Renal cortex interstitium (tissue), 11 donors: Measurements from ENCODE around the gene FSD1. TPM values are rescaled to one million over a fixed set of nuclear protein-coding genes. Genes with fewer than 3 reads are reported as not detected.

Experiments used
- DNase-seq, 11 donors: peaks; one replicate each; pipeline ENCODE4 v3.0.0-alpha.2; 2013; ENCODE audit warnings: low read depth in 9 of 11, low spot score in 4 of 11; ENCODE audit errors: extremely low read depth in 1 of 11
- polyA plus RNA-seq, 3 donors: library from polyadenylated mRNA; unstranded; fragments of 120-200 nt; gene quantifications; one replicate each; pipeline ENCODE4 v1.2.1, GENCODE V29; 2013; ENCODE audit not compliant: insufficient read length in 3 of 3

FSD1 gene
- polyA plus RNA-seq, 3 donors, result 5.6 to 8.7 (median 6.9) TPM

DNA sequence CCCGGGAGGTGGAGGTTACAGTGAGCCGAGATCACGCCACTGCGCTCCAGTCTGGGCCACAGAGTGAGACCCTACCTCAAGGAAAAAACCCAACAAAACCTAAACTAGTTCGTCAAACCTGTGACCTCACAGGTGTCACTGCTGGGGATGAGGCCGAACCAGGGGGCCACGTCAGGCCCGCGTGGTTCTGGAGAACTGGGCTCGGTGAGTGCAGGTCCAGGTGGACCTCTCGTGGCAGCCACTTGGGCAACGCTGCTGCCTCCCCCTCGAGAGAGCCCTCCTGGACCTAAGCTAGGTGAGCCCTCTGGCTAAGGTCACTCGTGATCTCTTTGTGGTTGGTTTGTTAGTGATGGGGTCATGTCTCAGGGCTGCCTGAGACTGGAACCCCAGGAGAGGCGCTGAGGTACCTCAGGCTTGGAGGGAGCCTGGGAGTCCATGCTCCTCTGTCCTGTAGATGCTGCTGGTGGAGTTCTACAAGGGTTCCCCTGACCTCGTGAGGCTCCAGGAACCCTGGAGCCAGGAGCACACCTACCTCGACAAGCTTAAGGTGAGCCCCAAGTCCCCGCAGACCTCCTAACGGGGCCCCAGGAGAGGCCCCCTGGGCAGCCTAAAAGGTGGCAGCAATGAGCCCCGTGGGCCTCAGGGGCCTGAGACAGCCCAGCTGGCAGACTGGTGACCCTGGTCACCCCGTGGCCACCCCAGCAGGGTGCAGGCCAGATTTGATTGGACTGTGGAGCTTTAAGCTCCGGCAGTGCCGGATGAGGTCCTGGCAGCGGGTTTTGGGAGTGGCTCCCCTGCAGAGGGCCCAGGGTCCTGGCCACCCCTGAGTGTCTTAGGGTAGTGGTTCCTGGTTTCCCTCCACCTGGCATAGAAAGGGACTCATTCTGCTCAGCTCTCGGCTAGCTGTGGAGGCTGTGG is 54.6 kb downstream of the FSD1 start:
- no peak for DNase-seq

DNA sequence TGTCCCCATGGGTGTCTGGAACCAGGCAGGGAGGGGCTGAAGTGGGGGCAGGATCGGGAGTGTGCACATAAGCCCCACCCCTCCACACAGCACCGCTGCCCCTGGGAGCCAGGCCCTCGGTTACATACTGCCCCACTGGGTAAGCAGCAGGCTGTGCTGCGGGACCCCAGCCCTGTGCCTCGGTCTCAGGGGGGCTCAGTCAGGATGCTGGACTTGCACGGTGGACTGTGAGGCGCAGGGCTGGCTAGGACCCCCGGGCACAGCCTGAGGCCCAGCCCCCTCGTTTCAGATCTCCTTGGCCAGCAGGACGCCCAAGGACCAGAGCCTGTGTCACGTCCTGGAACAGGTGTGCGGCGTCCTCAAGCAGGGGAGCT is 55.2 kb downstream of the FSD1 start:
- no peak for DNase-seq

DNA sequence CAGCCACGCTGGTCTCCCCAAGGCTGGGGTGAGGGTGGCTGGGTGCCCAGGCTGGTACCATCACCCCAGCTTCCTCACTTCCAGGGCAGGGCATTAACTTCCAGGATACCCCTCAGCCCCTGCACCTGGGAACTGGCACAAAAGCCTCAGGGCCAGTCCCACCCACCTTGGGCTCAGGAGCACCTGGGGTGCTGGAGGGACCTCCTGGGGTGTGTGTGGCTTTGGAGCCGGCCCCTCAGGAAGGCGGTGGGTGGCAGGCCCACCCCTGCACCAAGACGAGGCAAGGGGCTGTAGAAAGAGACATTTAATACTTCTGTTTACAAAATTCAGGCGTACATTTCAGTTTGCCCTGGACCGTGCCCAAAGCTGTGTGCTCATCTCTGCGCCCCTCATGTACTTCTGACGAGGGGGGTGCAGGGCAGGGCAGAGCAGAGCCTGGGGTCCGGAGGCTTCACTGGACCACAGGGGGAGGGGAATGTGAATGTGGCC is 55.7 kb downstream of the FSD1 start:
- no peak for DNase-seq

DNA sequence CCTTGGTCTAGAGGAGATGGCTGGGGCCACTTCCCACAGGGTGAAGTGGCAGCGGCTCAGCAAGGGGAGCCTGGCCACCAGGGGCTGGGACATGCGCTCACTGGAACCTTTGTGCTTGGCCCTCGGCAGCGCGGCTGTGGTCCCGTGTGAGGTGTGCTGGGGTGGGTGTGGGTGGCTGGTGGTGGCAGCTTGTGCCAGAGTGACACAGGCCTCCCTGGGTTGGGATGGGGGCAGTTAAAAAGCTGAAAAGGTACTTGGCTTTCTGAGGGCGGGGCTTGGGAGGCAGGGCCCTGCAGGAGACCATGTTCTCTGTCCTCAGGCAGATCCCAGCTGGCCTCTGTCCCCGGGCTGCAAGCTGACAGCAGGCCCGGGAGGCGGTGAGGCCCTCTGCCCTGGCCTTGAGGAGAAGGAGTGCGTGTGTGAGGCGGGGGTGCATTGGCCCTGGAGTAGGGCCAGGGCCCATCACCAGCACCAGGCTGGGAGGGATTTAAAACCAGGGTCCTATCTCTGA is 56.3 kb downstream of the FSD1 start:
- no peak for DNase-seq

DNA sequence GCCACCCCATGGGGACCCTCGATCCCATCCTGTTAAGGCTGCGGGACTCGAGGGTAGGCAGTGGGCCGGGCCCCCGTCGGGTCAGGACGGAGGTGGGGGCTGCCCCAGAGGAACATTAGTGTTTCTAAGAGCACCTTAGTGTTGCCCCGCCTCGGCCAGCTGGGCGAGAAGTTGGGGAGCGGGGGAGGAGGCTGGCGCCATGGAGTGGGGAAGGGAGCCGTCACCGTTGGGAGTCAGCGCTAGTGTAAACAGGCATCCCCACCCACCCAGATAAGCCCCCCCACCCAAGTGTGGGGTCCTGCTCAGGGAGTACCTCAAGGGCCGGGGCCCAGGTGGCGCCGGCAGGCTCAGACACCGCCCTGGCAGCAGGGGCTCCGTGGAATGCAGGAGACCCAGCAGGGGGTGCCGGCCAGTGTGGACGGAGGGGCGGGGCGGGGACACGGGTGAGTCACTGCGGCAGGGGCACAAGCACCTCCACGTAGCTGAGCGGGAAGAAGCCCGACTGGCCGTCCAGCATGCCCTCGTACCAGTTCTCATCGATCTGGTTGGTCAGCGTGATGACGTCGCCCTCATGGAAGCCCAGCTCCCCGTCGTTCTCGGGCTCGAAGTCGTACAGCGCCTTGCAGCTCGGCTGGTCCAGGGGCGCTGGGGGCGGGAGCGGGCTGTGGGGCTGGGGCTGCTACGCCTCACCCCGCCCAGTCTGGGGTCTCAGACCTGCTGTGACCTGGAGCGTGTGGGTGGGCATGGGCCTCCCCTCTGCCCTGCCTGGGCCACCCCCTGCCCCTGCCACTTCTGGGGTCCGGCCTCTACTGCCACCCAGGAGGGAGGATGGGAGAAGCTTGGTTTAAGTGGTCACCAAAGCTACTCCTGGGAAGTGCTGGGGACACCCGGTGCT is 57.0 kb downstream of the FSD1 start:
- no peak for DNase-seq

DNA sequence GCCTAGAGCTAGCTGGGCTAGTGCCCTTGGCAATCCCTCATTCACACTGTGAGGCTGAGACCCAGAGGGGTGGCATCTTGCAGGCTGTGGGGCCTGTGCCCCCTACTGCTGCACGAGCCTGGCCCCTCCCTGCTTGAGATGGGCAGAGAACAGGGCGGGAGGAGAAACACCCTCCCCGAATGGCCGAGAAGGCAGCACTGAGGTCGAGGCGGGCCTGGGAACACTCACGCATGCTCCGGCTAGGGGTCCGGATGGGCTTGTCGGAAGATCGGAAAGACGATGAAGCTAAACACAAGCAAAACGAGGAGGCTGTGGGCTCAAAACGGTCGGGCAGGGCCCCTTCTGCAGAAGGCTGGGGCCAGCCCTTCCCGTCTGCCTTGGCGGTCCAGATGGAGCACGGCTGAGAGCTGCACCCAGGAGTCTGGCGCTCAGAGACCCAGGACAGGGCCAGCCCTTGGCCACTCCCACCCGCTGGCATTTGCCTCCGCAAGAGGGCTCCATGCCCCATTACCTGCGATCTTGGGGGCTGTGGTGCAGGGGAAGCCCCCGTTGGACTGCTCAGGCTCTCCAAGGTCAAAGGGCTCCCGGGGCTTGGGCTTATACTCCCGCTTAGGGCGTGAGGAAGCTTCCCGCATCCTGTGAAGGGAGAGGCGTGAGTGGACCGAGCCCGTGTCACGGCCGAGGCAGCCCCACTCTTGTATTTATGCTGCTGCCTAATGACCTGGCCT is 57.9 kb downstream of the FSD1 start:
- no peak for DNase-seq

DNA sequence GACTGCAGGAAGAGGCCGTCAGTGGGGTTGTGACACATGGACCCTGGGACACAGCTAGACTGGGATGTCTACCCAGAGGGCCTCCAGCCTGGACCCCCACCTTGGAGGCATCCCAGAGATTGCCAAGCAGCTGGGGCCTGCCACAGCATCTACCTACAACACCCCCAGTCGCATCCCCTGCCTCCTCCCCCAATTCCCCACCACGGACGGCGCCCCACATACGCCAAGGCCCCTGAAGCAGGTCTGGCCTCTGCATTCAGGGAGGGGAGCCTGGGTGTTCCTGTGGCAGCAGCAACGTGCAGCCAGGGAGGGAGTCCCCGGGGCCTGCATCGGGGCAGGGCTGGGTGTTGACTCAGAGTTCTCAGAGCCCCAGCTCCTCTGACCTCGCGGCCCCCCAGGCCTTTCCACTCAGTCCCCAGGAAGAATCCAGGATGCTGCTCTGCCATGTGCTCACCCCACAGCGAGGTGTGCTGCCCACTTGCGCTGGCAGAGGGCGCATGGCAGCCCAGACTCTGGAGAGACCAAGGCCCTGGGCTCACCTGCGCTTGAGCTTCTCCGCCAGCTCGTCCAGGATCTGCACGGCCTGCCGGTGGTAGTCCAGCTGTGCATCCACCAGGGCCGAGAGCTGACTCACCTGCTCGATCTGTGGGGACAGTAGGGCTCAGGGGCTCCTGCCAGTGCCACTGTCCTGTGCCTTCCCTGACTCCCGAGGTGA is 58.6 kb downstream of the FSD1 start:
- DNase-seq, result no peak

DNA sequence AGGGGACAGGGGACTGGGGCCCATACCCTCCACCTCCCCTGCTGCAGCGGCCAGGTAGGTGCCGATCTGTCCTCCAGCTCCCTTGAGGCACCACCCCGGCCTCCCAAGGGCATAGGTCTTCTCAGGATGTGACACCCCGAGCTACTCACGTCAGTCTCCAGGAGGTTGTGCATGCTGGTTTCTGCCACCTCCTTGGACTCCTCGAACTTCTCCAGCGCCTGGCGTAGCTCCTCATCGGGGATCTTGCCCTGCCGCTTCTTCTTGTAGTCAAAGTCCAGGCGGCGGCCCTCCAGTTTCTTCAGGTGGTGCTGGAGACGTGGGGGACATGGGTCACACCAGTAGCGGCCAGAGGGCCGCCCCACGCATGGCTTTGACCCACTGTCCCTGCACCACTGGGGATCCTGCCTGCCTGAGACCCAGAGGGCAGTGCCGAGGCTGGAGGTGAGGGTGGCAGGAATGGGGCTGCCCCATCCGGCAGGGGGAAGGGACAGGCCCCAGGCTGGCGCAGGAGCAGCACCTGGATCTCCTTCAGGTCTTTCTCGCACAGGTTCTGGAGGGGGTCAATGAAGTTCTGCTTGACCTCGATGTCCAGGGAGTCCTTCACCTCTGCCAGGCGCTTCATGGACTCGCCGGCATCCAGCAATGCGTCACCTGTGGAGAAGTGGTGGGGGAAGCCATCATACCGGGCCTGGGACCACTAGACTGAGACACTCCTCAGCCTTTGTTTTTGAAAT is 59.3 kb downstream of the FSD1 start:
- DNase-seq, result no peak

DNA sequence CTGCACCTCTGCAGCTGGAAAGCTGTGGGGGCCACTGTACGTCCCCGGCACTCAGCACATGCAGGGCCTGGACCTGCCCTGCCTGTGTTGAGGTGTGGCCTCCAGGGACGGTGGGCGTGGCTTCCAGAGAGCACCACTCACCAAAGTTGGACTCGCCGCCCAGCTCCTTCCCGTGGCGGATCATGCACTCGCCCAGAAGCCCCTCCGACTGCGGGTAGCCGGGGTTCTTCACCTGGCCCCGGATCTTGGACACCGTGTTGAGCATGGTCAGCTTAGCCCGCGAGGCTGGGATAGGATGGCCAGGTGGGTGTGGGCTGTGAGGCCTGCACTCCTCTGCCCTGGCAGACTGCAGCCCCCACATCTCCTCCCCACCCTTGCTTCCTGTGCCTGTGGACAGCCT is 60.9 kb downstream of the FSD1 start:
- no peak for DNase-seq

DNA sequence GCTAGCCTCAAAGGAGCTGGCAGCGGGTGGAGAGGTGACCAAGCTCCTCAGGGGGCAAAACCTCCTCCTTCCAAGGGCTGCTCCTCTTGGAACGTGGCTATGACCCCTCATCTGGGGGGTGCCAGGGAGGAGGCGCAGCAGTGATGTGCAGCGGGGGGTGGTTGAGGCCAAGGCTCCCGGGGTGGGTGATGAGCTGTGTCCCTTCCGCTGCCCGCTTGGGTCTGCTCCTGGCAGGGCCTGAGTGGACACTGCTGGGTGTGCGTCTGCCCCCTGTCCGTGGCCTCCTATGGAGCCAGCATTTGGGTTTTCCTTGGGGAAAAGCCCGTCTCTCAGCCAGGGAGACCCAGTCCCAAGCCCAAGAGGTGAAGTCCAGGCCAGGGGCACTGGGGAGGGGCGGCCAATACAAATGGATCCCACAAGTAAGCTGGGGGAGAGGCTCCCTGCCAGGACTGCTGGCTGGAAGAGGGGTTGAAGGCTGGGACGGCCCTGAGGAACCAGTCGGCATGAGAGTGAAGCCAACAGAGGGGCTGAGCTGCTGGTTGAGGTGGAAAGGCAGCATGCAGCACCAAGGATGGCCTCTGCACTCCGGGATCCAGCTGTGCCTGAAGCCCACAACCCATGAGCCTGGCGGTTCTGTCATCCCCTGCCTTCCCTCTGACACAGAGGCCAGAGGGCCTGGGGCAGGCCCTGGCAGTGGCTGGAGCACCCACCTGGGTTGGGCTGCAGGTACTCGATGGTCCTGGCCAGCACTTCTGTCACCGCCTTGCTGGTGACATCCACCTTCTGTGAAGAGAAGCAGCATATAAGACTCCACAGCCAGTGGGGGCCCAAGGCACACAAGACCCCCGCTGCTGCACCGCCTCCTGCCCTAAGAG is 61.6 kb downstream of the FSD1 start:
- DNase-seq, result no peak

DNA sequence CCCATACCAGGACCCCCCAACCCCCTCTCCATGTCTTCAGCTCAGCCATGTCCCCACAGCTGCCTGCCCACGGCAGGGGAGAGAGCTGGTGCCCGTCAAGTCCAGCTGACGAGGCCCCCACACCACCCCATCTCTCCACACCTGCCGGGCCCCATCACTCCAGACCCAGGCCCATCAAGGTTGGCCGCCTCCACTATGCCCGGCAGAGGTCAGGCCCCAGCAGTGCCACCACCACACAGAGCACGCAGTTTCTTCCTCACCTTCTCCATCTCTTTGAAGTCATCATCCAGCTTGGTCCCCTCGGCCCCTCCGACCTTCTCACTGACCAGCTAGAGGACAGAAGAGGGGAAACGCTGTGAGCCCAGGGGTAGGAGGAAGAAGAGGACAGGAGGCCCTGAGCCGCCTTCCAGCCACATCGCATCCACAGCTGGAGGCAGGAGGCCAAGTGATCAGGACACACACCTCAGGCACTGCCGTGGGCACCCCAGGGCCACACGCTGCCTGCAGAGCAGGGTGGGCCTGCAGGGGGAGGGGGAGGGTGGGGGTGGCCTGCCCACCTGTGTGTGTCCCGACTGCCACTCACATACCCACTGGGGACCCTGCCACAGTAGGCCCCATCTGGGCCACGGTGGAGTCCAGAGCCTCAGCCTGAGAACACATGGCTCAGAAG is 62.4 kb downstream of the FSD1 start:
- DNase-seq, result no peak

DNA sequence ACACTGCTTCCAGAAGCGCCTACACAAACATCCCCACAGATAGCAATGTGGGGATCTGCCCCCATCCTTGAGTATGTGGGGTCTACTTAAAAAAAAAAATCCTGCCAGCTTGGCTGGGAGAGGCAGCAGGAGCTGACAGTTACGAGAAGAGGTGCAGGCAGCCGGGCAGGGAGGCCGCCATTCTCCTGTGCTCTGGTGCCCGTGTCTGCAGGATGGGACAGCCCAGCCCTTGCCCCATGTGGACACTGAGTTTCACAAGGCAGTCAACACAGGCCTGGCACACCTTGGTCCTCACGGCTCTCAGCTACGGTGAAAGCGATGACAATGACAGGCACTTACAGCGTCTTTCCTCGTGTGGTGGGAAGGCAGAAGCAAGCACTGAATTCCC is 62.9 kb downstream of the FSD1 start:
- DNase-seq, result no peak

DNA sequence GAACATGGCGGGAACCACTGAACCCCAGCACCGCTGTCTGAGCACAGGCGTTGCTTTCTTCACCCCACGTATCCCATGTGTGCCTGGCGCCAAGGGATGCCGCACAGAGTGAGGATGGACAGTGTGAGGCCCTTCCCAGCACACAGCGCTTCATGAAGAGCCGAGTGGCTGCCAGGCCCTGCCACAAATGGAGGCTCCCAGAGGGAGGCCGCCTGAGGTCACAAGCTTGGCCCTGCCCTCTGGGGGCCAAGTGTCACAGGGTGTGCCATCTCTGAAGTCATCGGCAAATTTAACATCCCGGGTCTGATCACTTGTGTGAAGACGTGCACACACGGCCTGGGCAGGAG is 63.4 kb downstream of the FSD1 start:
- DNase-seq, result no peak

DNA sequence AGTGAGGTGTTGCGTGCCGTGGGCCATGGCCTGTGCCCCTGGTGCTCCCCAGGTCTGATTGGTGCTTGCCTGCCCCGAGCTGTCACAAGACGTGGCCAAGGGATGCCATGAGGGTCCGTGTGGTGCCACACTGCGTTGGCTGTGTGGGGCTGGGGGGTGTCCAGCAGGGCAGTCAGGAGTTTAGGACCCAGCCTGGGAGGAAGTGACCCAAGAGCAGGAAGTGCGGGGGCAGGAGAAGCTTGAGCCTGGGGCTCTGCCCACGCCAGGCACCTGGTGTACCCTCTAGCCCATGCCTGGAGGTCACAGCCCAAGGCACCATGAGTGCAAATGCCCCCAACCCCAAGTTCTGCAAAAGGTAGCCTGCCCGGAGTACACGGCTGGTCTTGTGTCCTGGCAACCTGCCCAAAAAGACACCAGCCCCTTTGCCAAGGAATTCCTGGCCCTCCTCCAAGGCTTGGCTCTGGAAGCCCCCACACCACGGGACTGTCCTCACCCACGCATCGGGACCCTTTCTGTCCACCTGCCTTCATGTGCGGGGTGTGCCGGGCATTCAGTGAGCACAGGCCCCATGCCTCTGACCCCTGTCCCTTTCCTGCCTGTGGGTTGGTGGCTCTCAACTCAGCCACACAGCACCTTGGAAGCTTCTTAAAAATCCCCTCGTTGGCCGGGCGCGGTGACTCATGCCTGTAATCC is 63.9 kb downstream of the FSD1 start:
- no peak for DNase-seq

DNA sequence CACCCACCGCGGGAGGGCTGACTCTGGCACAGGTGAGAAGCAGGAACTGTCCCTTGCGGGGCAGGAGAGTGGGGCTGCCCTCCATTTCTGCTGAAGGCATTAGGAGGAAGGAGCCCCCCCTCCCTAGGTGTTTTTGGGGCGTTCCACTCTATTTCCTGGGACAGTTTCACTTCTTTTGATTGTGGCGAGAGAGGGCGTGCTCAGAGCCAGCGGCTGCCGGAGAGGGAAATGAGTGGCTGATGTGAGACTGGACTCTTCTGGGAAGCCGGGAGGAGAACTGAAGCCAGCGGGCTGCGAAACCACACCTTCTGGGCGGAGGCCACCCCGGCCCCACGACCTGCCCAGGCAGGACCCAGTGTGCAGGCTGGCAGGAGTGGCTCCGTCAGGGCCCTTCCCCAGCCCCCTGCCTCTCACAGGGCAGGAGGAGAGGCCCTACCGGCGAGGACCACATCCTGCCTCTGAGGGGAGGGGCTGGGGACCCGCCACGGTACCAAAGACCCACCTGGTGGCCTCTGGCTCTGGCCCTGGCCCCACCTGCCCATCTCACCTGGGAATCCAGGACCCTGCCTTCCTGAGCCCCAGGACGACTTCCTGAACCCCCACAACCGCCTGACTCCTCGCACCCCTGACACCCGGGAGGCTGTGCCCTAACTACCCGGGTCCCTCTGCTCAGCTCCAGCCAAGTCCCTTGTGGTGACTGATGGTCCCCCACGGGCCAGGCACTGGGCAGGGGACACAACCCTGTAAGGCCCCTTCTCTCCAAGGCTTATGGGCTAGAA is 64.9 kb downstream of the FSD1 start:
- DNase-seq, result no peak
